Ishikawa (cell line): ENCODE data around the gene PSMG4.

Experiments
- CEBPB ChIP-seq: IDR thresholded peaks from 2 replicates; pipeline ENCODE4 v1.6.1; 2012
- CREB1 ChIP-seq: IDR thresholded peaks from 2 replicates; pipeline ENCODE4 v1.6.1; 2012; ENCODE audit warnings: low read depth
- EGR1 ChIP-seq: IDR thresholded peaks from 2 replicates; pipeline ENCODE4 v1.6.1; 2012
- EP300 ChIP-seq: IDR thresholded peaks from 2 replicates; pipeline ENCODE4 v1.6.1; 2012; ENCODE audit warnings: borderline replicate concordance
- FOXM1 ChIP-seq: IDR thresholded peaks from 2 replicates; pipeline ENCODE4 v1.6.1; 2012; ENCODE audit warnings: low read depth, borderline replicate concordance
- MAX ChIP-seq: IDR thresholded peaks from 2 replicates; pipeline ENCODE4 v1.6.1; 2012
- NFIC ChIP-seq: IDR thresholded peaks from 2 replicates; pipeline ENCODE4 v1.6.1; 2012
- RAD21 ChIP-seq: IDR thresholded peaks from 2 replicates; pipeline ENCODE4 v1.6.1; 2012; ENCODE audit warnings: low read depth
- TAF1 ChIP-seq: IDR thresholded peaks from 2 replicates; pipeline ENCODE4 v1.6.1; 2012; ENCODE audit warnings: low read depth, mild to moderate bottlenecking
- TCF12 ChIP-seq: IDR thresholded peaks from 2 replicates; pipeline ENCODE4 v1.6.1; 2012; ENCODE audit warnings: low read depth
- TEAD4 ChIP-seq: IDR thresholded peaks from 2 replicates; pipeline ENCODE4 v1.6.1; 2012
- USF1 ChIP-seq: IDR thresholded peaks from 2 replicates; pipeline ENCODE4 v1.6.1; 2012
- YY1 ChIP-seq: IDR thresholded peaks from 2 replicates; pipeline ENCODE4 v1.6.1; 2012; ENCODE audit warnings: low read depth
- ZBTB7A ChIP-seq: IDR thresholded peaks from 2 replicates; pipeline ENCODE4 v1.6.1; 2012; ENCODE audit warnings: low read depth
- TF ChIP-seq, protein P1 (sequence below): IDR thresholded peaks from 2 replicates; pipeline ENCODE4 v1.6.1; 2012; ENCODE audit warnings: low read depth, mild to moderate bottlenecking

The PSMG4 gene

GRCh38 chr6:3290931-3291211 is 32.1 kb downstream of the PSMG4 start:
- TF ChIP-seq YY1, result no peak
- TF ChIP-seq EP300, result no peak
- TF ChIP-seq MAX, result no peak
- TF ChIP-seq, protein P1, sequence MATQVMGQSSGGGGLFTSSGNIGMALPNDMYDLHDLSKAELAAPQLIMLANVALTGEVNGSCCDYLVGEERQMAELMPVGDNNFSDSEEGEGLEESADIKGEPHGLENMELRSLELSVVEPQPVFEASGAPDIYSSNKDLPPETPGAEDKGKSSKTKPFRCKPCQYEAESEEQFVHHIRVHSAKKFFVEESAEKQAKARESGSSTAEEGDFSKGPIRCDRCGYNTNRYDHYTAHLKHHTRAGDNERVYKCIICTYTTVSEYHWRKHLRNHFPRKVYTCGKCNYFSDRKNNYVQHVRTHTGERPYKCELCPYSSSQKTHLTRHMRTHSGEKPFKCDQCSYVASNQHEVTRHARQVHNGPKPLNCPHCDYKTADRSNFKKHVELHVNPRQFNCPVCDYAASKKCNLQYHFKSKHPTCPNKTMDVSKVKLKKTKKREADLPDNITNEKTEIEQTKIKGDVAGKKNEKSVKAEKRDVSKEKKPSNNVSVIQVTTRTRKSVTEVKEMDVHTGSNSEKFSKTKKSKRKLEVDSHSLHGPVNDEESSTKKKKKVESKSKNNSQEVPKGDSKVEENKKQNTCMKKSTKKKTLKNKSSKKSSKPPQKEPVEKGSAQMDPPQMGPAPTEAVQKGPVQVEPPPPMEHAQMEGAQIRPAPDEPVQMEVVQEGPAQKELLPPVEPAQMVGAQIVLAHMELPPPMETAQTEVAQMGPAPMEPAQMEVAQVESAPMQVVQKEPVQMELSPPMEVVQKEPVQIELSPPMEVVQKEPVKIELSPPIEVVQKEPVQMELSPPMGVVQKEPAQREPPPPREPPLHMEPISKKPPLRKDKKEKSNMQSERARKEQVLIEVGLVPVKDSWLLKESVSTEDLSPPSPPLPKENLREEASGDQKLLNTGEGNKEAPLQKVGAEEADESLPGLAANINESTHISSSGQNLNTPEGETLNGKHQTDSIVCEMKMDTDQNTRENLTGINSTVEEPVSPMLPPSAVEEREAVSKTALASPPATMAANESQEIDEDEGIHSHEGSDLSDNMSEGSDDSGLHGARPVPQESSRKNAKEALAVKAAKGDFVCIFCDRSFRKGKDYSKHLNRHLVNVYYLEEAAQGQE, result no peak
- no peak for TF ChIP-seq EGR1
- no peak for TF ChIP-seq USF1
- TF ChIP-seq TEAD4, result no peak

GRCh38 chr6:3291346-3291745 is 32.6 kb downstream of the PSMG4 start:
- TF ChIP-seq RAD21 (no peak), TEAD4 (no peak), EGR1 (no peak), TAF1 (no peak), EP300 (no peak), NFIC (no peak), CREB1 (no peak), USF1 (no peak), TCF12 (no peak), FOXM1 (no peak), CEBPB (no peak), MAX (no peak)

- TF ChIP-seq EGR1, result no peak
- no peak for TF ChIP-seq TAF1
- no peak for TF ChIP-seq TEAD4
- no peak for TF ChIP-seq MAX
- TF ChIP-seq YY1, result no peak
- TF ChIP-seq FOXM1, result no peak
- no peak for TF ChIP-seq TCF12
- TF ChIP-seq ZBTB7A, result no peak
- TF ChIP-seq NFIC, result no peak
- TF ChIP-seq USF1, result no peak
- TF ChIP-seq, protein P1, result no peak
- no peak for TF ChIP-seq CREB1
- TF ChIP-seq RAD21, result no peak
- no peak for TF ChIP-seq CEBPB
- TF ChIP-seq EP300, result no peak
These were observed 33.2 kb downstream of the PSMG4 start for GRCh38 chr6:3291987-3292386.

- no peak for TF ChIP-seq TCF12
These were observed 33.9 kb downstream of the PSMG4 start for GRCh38 chr6:3292431-3293197.

- no peak for TF ChIP-seq TCF12
- no peak for TF ChIP-seq YY1
- TF ChIP-seq NFIC, result no peak
- TF ChIP-seq TAF1, result no peak
- TF ChIP-seq, protein P1, result no peak
- TF ChIP-seq EGR1, result no peak
- no peak for TF ChIP-seq FOXM1
- no peak for TF ChIP-seq USF1
- TF ChIP-seq TEAD4, result no peak
- TF ChIP-seq EP300, result no peak
These were observed 34.8 kb downstream of the PSMG4 start for GRCh38 chr6:3293271-3294155.
